Stomach (tissue), 9 donors: ENCODE data around the gene KCNAB2. TPM values are rescaled to one million over a fixed set of nuclear protein-coding genes. Genes with fewer than 3 reads are reported as not detected.

Experiments
- DNase-seq, 2 donors: peaks; one replicate each; pipeline versions ENCODE4 v3.0.0 to v3.0.0-alpha.2; 2013 to 2019
- H3K27ac ChIP-seq, 5 donors: fragments of 200-600 bp in 4 of 5; sonication (generic) in 4 of 5; one replicate each; pipeline ENCODE4 v1.5.1; 2013 to 2019; ENCODE audit warnings: mild to moderate bottlenecking in 1 of 5, moderate library complexity in 1 of 5
- H3K27me3 ChIP-seq, 3 donors: fragments of 200-600 bp; sonication (generic); one replicate each; pipeline ENCODE4 v1.5.1; 2017 to 2019; ENCODE audit warnings: mixed run types in 1 of 3
- H3K36me3 ChIP-seq, 4 donors: fragments of 200-600 bp; sonication (generic); 1 replicate in 3 of 4; 2 replicates in 1 of 4; pipeline ENCODE4 v1.5.1; 2016 to 2019
- H3K4me1 ChIP-seq, 4 donors: fragments of 200-600 bp; sonication (generic); one replicate each; pipeline ENCODE4 v1.5.1; 2016 to 2019
- H3K4me3 ChIP-seq, 4 donors: fragments of 200-600 bp; sonication (generic) in 3 of 4; one replicate each; pipeline ENCODE4 v1.5.1; 2016 to 2019; ENCODE audit warnings: mild to moderate bottlenecking in 1 of 4
- H3K9me3 ChIP-seq, 4 donors: fragments of 200-600 bp; sonication (generic); one replicate each; pipeline ENCODE4 v1.5.1; 2016 to 2019
- CTCF ChIP-seq, 7 experiments: fragments of 450-650 bp in 4 of 7; fragments of 200-600 bp in 3 of 7; sonication (generic) in 3 of 7; IDR thresholded peaks; one replicate each; pipeline ENCODE4 v1.5.1; 2016 to 2019; ENCODE audit warnings: antibody characterized with exemption in 7 of 7, control low read depth in 2 of 7, mild to moderate bottlenecking in 1 of 7
- EP300 ChIP-seq: sonication (generic); formaldehyde crosslinking; IDR thresholded peaks from one replicate; pipeline ENCODE4 v1.6.1; 2017; ENCODE audit warnings: antibody characterized with exemption
- POLR2A ChIP-seq, 4 donors: fragments of 450-650 bp; IDR thresholded peaks; one replicate each; pipeline ENCODE4 v1.6.1; 2016; ENCODE audit warnings: antibody characterized with exemption in 4 of 4, control low read depth in 2 of 4, mild to moderate bottlenecking in 1 of 4, moderate library complexity in 1 of 4
- POLR2AphosphoS5 ChIP-seq, 3 donors: sonication (generic); formaldehyde crosslinking; IDR thresholded peaks; one replicate each; pipeline ENCODE4 v1.6.1; 2016; ENCODE audit warnings: antibody characterized with exemption in 3 of 3
- WGBS, 5 donors: extraction: QIAGEN DNeasy Blood & Tissue Kit in 3 of 5; methylation state at CpG; one replicate each; pipeline versions ENCODE4 v1.1.5 to v1.1.7; 2013 to 2018; 5-methylcytosine and 5-hydroxymethylcytosine counted together
- intact Hi-C: fragments of 100-400 bp; cut with DNase I; formaldehyde crosslinking; loops from one replicate; pipeline ENCODE4 v1.15.1; 2023; ENCODE audit warnings: low total_unique reads
- polyA plus RNA-seq, 3 donors: library from polyadenylated mRNA; stranded (reverse); fragments of 200-250 nt; gene quantifications; one replicate each; pipeline ENCODE4 v1.2.3, GENCODE V29; 2013
- total RNA-seq, 5 donors: library from RNA; depleted of rRNA; stranded (reverse); fragments of >200 nt; gene quantifications; one replicate each; pipeline versions ENCODE4 v1.1.0 to v1.2.3, GENCODE V29; 2014 to 2016
- donor health status: healthy with polysubstance abuse.
- donor health status: Bipolar disorder and iron deficiency.
- donor health status: healthy.

Gene KCNAB2
- total and polyA plus RNA-seq, 8 donors, result 0.29 to 39.1 (median 3.3) TPM

DNA sequence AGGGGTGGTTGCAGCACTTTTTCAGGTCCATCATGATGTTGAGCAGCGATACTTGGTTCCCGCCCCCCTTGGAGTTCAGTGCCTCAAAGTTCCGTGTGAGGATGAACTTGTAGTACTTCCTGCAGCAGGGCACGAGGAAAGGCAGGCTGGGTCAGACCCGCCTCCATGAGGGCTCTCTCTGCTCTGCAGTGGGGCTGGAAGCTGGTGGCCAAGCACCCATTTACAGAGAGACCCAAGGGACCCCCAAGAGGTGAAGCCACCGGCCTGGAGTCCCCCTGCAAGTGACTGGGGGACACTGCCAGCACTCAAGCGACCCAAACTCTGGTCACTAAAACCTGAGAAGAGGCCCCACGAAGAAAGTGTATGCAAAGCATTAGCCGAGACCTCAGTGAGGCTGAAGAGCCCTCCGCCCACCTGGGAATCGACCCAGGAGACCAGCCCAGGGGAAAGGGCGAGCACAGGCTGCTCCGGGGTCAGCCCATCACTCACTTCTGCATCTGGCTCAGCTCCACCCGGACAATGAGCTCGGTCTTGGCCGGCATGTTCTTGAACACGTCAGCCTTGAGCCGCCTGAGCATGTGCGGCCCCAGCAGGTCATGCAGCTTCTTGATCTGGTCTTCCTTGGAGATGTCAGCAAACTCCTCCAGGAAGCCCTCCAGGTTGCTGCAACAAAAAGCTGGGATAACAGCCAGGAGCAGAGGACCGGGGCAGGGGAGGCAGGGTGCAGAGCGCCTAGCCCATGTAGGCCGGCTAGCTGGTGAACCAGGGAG is 89.2 kb downstream of the KCNAB2 start:
- H3K27ac ChIP-seq, result no peak overlapping the region
- WGBS, 5 donors, result 78 to 82% (median 81%) methylated on average over 18 to 22 of the region's 22 CpGs
- H3K9me3 ChIP-seq, result peaks cover 0 to 11% (median 8%) of the 10 kb centered on the region in 4 donors
- H3K4me3 ChIP-seq, result no peak overlapping the region
- intact Hi-C loops, result no loop called here
- no peaks in the 10 kb centered on the region for H3K4me1 ChIP-seq
- TF ChIP-seq POLR2AphosphoS5 (IDR thresholded peaks at IDR 0.05) (no peak), CTCF (IDR thresholded peaks at IDR 0.05) (no peak), POLR2A (IDR thresholded peaks at IDR 0.05) (no peak), EP300 (no peak)
- no peak for DNase-seq
- H3K27me3 ChIP-seq, result no peaks in the 10 kb centered on the region
- H3K36me3 ChIP-seq, result no peaks in the 10 kb centered on the region

DNA sequence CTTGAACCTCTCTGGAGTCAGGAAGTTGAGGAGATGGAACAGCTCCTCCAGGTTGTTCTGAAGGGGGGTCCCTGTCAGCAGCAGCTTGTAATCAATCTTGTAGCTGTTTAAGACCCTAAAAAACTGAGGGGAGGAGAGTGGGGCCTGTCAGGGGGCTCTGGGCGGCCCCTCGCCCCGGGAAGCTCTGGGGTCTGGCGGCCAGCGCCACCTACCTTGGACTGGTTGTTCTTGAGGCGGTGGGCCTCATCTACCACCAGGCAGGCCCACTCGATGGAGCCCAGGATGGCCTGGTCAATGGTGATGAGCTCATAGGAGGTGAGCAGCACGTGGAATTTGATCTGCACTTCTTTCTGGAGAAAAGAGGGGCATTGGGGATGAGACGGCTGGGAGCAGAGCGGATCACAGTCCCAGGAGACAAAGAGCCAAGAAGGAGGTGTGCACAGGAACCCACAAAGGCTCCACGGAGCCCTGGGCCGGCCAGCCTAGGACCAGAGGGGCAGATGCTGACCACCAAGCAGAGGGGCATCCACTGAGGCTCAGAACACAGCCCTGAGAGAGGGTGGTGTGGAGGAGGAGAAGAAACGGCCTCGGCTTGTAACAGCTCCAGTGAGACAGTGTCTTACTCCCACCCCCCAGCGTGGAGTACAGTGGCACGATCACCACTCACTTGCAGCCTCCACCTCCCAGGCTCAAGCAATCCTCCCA is 91.0 kb downstream of the KCNAB2 start:
- intact Hi-C loops, result no loop called here
- 69 to 82% (median 79%) methylated on average over 13 to 16 of the region's 16 CpGs for WGBS, 5 donors
- H3K27me3 ChIP-seq, result no peaks in the 10 kb centered on the region

GRCh38 chr1:6137758-6138157 is 92.1 kb downstream of the KCNAB2 start:
- TF ChIP-seq CTCF (IDR thresholded peaks at IDR 0.05) (no peak), POLR2A (IDR thresholded peaks at IDR 0.05) (no peak), EP300 (no peak), POLR2AphosphoS5 (IDR thresholded peaks at IDR 0.05) (no peak)
- Histone ChIP-seq H3K27me3 (no peaks in the 10 kb centered on the region), H3K4me3 (no peak overlapping the region), H3K4me1 (no peaks in the 10 kb centered on the region), H3K36me3 (no peaks in the 10 kb centered on the region), H3K9me3 (no peaks in the 10 kb centered on the region), H3K27ac (no peak overlapping the region)
- no peak for DNase-seq
- 61 to 69% (median 65%) methylated on average over 5 of the region's 5 CpGs for WGBS, 5 donors
- intact Hi-C loops, result no loop called here

More for the DNA sequence above, 91.0 kb downstream of the KCNAB2 start:
- H3K4me3 ChIP-seq, result no peak overlapping the region
- peaks cover 0 to 9% (median 7%) of the 10 kb centered on the region in 4 donors for H3K9me3 ChIP-seq
- no peaks in the 10 kb centered on the region for H3K36me3 ChIP-seq
- no peaks in the 10 kb centered on the region for H3K4me1 ChIP-seq
- H3K27ac ChIP-seq, result no peak overlapping the region
- no peak for TF ChIP-seq POLR2A (IDR thresholded peaks at IDR 0.05)
- no peak for TF ChIP-seq CTCF (IDR thresholded peaks at IDR 0.05)
- no peak for TF ChIP-seq POLR2AphosphoS5 (IDR thresholded peaks at IDR 0.05)
- no peak for TF ChIP-seq EP300
- DNase-seq, result no peak

DNA sequence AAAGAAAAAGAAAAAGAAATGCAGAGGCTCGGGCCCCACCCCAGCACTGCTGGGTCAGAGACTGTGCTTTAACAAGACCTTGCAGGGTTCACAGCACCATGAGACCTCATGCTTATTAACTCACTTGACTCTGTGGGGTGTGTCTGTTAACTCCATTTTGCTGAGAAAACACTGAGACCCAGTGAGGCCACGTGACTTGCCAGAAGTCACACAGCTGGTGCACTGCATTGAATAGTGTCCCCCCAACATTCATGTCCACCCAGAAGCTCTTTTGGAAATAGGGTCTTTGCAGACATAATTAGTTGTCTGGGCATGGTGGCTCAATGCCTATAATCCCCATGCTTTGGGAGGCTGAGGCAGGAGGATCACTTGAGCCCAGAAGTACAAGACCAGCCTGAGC is 94.7 kb downstream of the KCNAB2 start:
- H3K4me3 ChIP-seq, result no peak overlapping the region
- intact Hi-C loops, result no loop called here
- H3K9me3 ChIP-seq, result no peaks in the 10 kb centered on the region
- H3K36me3 ChIP-seq, result no peaks in the 10 kb centered on the region
- no peaks in the 10 kb centered on the region for H3K4me1 ChIP-seq
- peaks cover 0 to 16% (median 0%) of the 10 kb centered on the region in 3 donors for H3K27me3 ChIP-seq
- TF ChIP-seq EP300 (no peak), CTCF (IDR thresholded peaks at IDR 0.05) (no peak), POLR2A (IDR thresholded peaks at IDR 0.05) (no peak)
- no peak overlapping the region for H3K27ac ChIP-seq
- no peak for DNase-seq
- 57 to 77% (median 71%) methylated on average over 2 of the region's 2 CpGs for WGBS, 5 donors
